NB4 (cell line): Measurements from ENCODE around the gene MTMR2.
"Not testable (repeated sequence)": the region's sequence is repeated elsewhere in the genome, so short reads cannot be mapped to it uniquely, and the experiment has no call there.

ENCODE experiments used
- CTCF ChIP-seq: IDR thresholded peaks from one replicate; pipeline ENCODE4 v1.5.1; 2012; ENCODE audit warnings: low read depth, low read length
- MYC ChIP-seq: IDR thresholded peaks from 2 replicates; pipeline ENCODE4 v1.6.1; 2011; ENCODE audit warnings: low read depth, low read length
- POLR2A ChIP-seq: IDR thresholded peaks from 2 replicates; pipeline ENCODE4 v1.6.1; 2011; ENCODE audit warnings: mild to moderate bottlenecking; ENCODE audit not compliant: insufficient read length; ENCODE audit errors: extremely low read depth

GRCh38 chr11:95854362-95854761 is 69.5 kb downstream of the MTMR2 start:
- TF ChIP-seq CTCF, MYC, POLR2A: not testable (repeated sequence)
